Thyroid gland (tissue), 4 donors: ENCODE results near the gene POM121C.
"Not testable (repeated sequence)": the region's sequence is repeated elsewhere in the genome, so short reads cannot be mapped to it uniquely, and the experiment has no call there.

Experiments used
- POLR2A ChIP-seq, 2 donors: fragments of 450-650 bp; IDR thresholded peaks; one replicate each; pipeline ENCODE4 v1.6.1; 2017; ENCODE audit warnings: antibody characterized with exemption in 2 of 2, mild to moderate bottlenecking in 2 of 2, moderate library complexity in 1 of 2
- TF ChIP-seq, protein P1 (sequence below), 6 experiments: fragments of 200-600 bp in 3 of 6; fragments of 450-650 bp in 3 of 6; sonication (generic) in 3 of 6; IDR thresholded peaks; one replicate each; pipeline ENCODE4 v1.5.1; 2016 to 2019; ENCODE audit warnings: antibody characterized with exemption in 6 of 6, mild to moderate bottlenecking in 2 of 6, inconsistent platforms in 1 of 6, moderate library complexity in 1 of 6

DNA sequence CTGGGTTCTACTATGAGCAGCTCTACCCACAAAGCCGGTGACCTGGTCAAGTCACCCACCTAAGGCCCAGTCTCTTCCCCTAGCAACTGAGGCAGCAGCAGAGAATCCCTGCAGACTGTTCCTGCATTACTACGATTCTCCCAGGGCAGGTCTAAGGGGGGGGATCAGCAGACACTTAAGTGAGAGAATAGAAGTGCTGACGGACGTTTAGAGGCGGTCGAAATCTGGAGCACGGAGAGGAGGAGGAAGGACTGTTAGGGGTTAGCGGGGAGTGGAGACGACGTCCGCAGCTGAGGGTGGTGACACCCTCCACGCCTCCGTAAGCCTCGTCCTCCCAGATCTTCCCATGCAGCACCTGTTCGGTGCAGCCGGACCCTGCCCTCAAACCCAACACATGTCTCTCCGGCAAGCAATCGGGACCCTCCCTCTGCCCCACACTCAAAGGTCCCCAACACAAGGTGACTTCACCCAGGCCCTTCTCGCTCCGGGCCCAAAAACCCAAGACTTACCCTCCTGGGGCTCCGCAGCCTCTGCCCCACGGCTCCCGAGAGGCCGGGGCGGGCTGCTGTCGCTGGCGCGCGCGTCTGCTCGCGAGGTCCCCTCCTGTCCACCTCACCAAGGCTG, 632 bp downstream of the POM121C start:
- TF ChIP-seq, protein P1, sequence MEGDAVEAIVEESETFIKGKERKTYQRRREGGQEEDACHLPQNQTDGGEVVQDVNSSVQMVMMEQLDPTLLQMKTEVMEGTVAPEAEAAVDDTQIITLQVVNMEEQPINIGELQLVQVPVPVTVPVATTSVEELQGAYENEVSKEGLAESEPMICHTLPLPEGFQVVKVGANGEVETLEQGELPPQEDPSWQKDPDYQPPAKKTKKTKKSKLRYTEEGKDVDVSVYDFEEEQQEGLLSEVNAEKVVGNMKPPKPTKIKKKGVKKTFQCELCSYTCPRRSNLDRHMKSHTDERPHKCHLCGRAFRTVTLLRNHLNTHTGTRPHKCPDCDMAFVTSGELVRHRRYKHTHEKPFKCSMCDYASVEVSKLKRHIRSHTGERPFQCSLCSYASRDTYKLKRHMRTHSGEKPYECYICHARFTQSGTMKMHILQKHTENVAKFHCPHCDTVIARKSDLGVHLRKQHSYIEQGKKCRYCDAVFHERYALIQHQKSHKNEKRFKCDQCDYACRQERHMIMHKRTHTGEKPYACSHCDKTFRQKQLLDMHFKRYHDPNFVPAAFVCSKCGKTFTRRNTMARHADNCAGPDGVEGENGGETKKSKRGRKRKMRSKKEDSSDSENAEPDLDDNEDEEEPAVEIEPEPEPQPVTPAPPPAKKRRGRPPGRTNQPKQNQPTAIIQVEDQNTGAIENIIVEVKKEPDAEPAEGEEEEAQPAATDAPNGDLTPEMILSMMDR (IDR thresholded peaks at IDR 0.05): not testable (repeated sequence)
- not testable (repeated sequence) for TF ChIP-seq POLR2A (IDR thresholded peaks at IDR 0.05)
